H1 (cell line): Measurements from ENCODE around the gene SS18L1. TPM values are rescaled to one million over a fixed set of nuclear protein-coding genes. Genes with fewer than 3 reads are reported as not detected.

Experiments used
- CTCF ChIA-PET: fragments of 300-600 bp; sonication (Branson Sonifier 250); formaldehyde crosslinking; loops from one replicate; lab custom pipeline; 2021; ENCODE audit not compliant: partially characterized antibody; lab: Charles Lee
- POLR2A ChIA-PET: fragments of 300-600 bp; sonication (Branson Sonifier 250); formaldehyde crosslinking; loops from one replicate; lab custom pipeline; 2021; ENCODE audit warnings: inconsistent platforms; ENCODE audit not compliant: partially characterized antibody; lab: Charles Lee
- DNase-seq, 2 experiments: peaks; one replicate each; pipeline versions ENCODE4 v3.0.0 to v3.0.0-alpha.2; 2010 to 2022; ENCODE audit warnings: low spot score in 2 of 2, low read depth in 1 of 2, mixed read lengths in 1 of 2
- FAIRE-seq: peaks from 2 replicates; lab custom pipeline; 2011; peaks lifted over from hg19 to GRCh38; lab: Jason Lieb, UNC
- H2AFZ ChIP-seq: 2 replicates; pipeline ENCODE4 v1.8.1; 2012; ENCODE audit warnings: low read length, inconsistent platforms
- H2AK5ac ChIP-seq: 2 replicates; pipeline ENCODE4 v1.6.1; 2013; ENCODE audit warnings: low read depth, low read length
- H2BK120ac ChIP-seq: replicated peaks from 2 replicates; pipeline ENCODE3; 2013; ENCODE audit warnings: low read depth, low read length, inconsistent platforms
- H2BK12ac ChIP-seq: 2 replicates; pipeline ENCODE4 v1.6.1; 2013; ENCODE audit warnings: low read depth, low read length
- H2BK15ac ChIP-seq: 2 replicates; pipeline ENCODE4 v1.6.1; 2013; ENCODE audit warnings: low read length
- H2BK20ac ChIP-seq: 2 replicates; pipeline ENCODE4 v1.6.1; 2013; ENCODE audit warnings: low read length
- H2BK5ac ChIP-seq: 2 replicates; pipeline ENCODE4 v1.6.1; 2013; ENCODE audit warnings: low read depth, low read length
- H3K14ac ChIP-seq: 2 replicates; pipeline ENCODE4 v1.6.1; 2013; ENCODE audit warnings: inconsistent platforms; ENCODE audit not compliant: insufficient read length
- H3K18ac ChIP-seq: 2 replicates; pipeline ENCODE4 v1.6.1; 2013; ENCODE audit warnings: low read length; ENCODE audit errors: extremely low read depth
- H3K23ac ChIP-seq: 2 replicates; pipeline ENCODE4 v1.6.1; 2013; ENCODE audit warnings: inconsistent platforms; ENCODE audit not compliant: insufficient read length
- H3K23me2 ChIP-seq: 2 replicates; pipeline ENCODE4 v1.6.1; 2013; ENCODE audit warnings: low read depth, low read length
- H3K27ac ChIP-seq: 2 replicates; pipeline ENCODE4 v1.6.1; 2011; ENCODE audit warnings: low read depth, low read length, inconsistent platforms
- H3K27me3 ChIP-seq, 4 experiments: replicated peaks in 1 of 4; 1 replicate in 1 of 4; 2 replicates in 3 of 4; pipeline versions ENCODE4 v1.6.1 to v1.8.1; 2011 to 2013; ENCODE audit warnings: low read length in 3 of 4, mild to moderate bottlenecking in 3 of 4, inconsistent platforms in 2 of 4, mixed read lengths in 2 of 4, moderate library complexity in 1 of 4; ENCODE audit not compliant: control insufficient read depth in 3 of 4, insufficient read depth in 3 of 4; ENCODE audit errors: extremely low read depth in 1 of 4
- H3K36me3 ChIP-seq, 4 experiments: 2 replicates each; pipeline versions ENCODE4 v1.6.1 to v1.8.1; 2011 to 2013; ENCODE audit warnings: mild to moderate bottlenecking in 4 of 4, low read length in 3 of 4, moderate library complexity in 2 of 4, control low read depth in 1 of 4, inconsistent platforms in 1 of 4; ENCODE audit not compliant: insufficient read depth in 4 of 4, control insufficient read depth in 2 of 4
- H3K4ac ChIP-seq: replicated peaks from 2 replicates; pipeline ENCODE3; 2013; ENCODE audit warnings: low read length, low read depth, mixed read lengths, inconsistent platforms; ENCODE audit not compliant: insufficient read length
- H3K4me1 ChIP-seq, 4 experiments: replicated peaks in 1 of 4; 1 replicate in 1 of 4; 2 replicates in 3 of 4; pipeline versions ENCODE4 v1.6.1 to v1.8.1; 2011 to 2013; ENCODE audit warnings: low read length in 3 of 4, inconsistent platforms in 2 of 4, mixed read lengths in 1 of 4; ENCODE audit not compliant: insufficient read depth in 4 of 4, control insufficient read depth in 3 of 4
- H3K4me2 ChIP-seq, 2 experiments: 2 replicates each; pipeline versions ENCODE4 v1.6.1 to v1.8.1; 2011 to 2013; ENCODE audit warnings: low read depth in 2 of 2, low read length in 2 of 2, control low read depth in 1 of 2, inconsistent platforms in 1 of 2, mild to moderate bottlenecking in 1 of 2; ENCODE audit not compliant: insufficient read depth in 1 of 2
- H3K4me3 ChIP-seq, 4 experiments: fragments of 200-600, 300-600 bp in 1 of 4; sonication (generic), shearing (Covaris generic), sonication (Bioruptor Twin) in 1 of 4; 2 replicates each; pipeline versions ENCODE4 v1.5.1 to v1.8.1; 2011 to 2016; ENCODE audit warnings: low read length in 4 of 4, low read depth in 3 of 4, control low read depth in 2 of 4, inconsistent platforms in 2 of 4, mild to moderate bottlenecking in 2 of 4, mixed read lengths in 1 of 4, moderate library complexity in 1 of 4; ENCODE audit not compliant: insufficient read depth in 2 of 4; ENCODE audit errors: extremely low read depth in 1 of 4
- H3K56ac ChIP-seq: replicated peaks from 2 replicates; pipeline ENCODE3; 2013; ENCODE audit warnings: low read depth, mild to moderate bottlenecking, mixed read lengths, low read length, inconsistent platforms; ENCODE audit not compliant: insufficient read length
- H3K79me1 ChIP-seq: 2 replicates; pipeline ENCODE4 v1.6.1; 2013; ENCODE audit warnings: low read depth, low read length, control low read depth
- H3K79me2 ChIP-seq, 2 experiments: 2 replicates each; pipeline versions ENCODE4 v1.6.1 to v1.8.1; 2012 to 2013; ENCODE audit warnings: low read length in 2 of 2, mild to moderate bottlenecking in 2 of 2, inconsistent platforms in 1 of 2; ENCODE audit not compliant: insufficient read depth in 2 of 2, control insufficient read depth in 1 of 2
- H3K9ac ChIP-seq, 4 experiments: replicated peaks in 1 of 4; 1 replicate in 1 of 4; 2 replicates in 3 of 4; pipeline versions ENCODE4 v1.6.1 to v1.8.1; 2011 to 2013; ENCODE audit warnings: low read depth in 3 of 4, low read length in 3 of 4, control low read depth in 2 of 4, mild to moderate bottlenecking in 2 of 4, moderate library complexity in 2 of 4, inconsistent platforms in 1 of 4; ENCODE audit errors: extremely low read depth in 1 of 4
- H3K9me3 ChIP-seq, 2 experiments: 2 replicates each; pipeline versions ENCODE4 v1.6.1 to v1.8.1; 2012 to 2013; ENCODE audit warnings: mild to moderate bottlenecking in 2 of 2, moderate library complexity in 2 of 2, control low read depth in 1 of 2, inconsistent platforms in 1 of 2, low read depth in 1 of 2, low read length in 1 of 2, mixed read lengths in 1 of 2; ENCODE audit not compliant: insufficient read depth in 2 of 2
- H4K20me1 ChIP-seq, 2 experiments: replicated peaks in 1 of 2; 2 replicates each; pipeline versions ENCODE3 to v1.8.1; 2011 to 2013; ENCODE audit warnings: inconsistent platforms in 2 of 2, low read length in 2 of 2, mild to moderate bottlenecking in 1 of 2; ENCODE audit not compliant: insufficient read depth in 2 of 2, control insufficient read depth in 1 of 2
- H4K5ac ChIP-seq: 2 replicates; pipeline ENCODE4 v1.6.1; 2013; ENCODE audit warnings: low read length, low read depth, mixed read lengths, inconsistent platforms; ENCODE audit not compliant: insufficient read length
- H4K8ac ChIP-seq: 2 replicates; pipeline ENCODE4 v1.8.0; 2013; ENCODE audit warnings: mild to moderate bottlenecking, moderate library complexity, low read length, inconsistent platforms; ENCODE audit not compliant: insufficient read depth; ENCODE audit errors: extremely low read depth
- H4K91ac ChIP-seq: replicated peaks from 2 replicates; pipeline ENCODE3; 2013; ENCODE audit warnings: low read length, mixed read lengths, inconsistent platforms; ENCODE audit not compliant: insufficient read length
- CBX5 ChIP-seq: fragments of 300-800, 300-1000 bp; sonication (generic); IDR thresholded peaks from 2 replicates; pipeline ENCODE4 v1.7.1; 2016; ENCODE audit warnings: antibody characterized with exemption, low read length, low read depth
- KDM1A ChIP-seq: fragments of 200-600, 300-600 bp; sonication (generic); IDR thresholded peaks from 2 replicates; pipeline ENCODE4 v1.7.1; 2016; ENCODE audit warnings: mild to moderate bottlenecking, low read length, borderline replicate concordance
- RFX5 ChIP-seq: IDR thresholded peaks from 2 replicates; pipeline ENCODE4 v1.6.1; 2011; ENCODE audit warnings: low read depth, low read length, improper control_type of control experiment, borderline replicate concordance
- TAF1 ChIP-seq: IDR thresholded peaks from 2 replicates; pipeline ENCODE4 v1.6.1; 2011; ENCODE audit warnings: mild to moderate bottlenecking, low read depth, low read length
- WGBS, 2 experiments: shearing (Covaris generic) in 1 of 2; methylation state at CpG; one replicate each; pipeline versions ENCODE4 v1.1.6 to v1.1.7; 2013 to 2015; ENCODE audit warnings: low lambda C conversion rate in 2 of 2, mixed read lengths in 2 of 2, inconsistent platforms in 1 of 2, low coverage in 1 of 2, missing lambda C conversion rate in 1 of 2; ENCODE audit not compliant: insufficient replicate concordance in 2 of 2, insufficient coverage in 1 of 2, insufficient read length in 1 of 2; ENCODE audit errors: extremely low coverage in 1 of 2, missing lambda C conversion rate in 1 of 2; 5-methylcytosine and 5-hydroxymethylcytosine counted together
- polyA plus RNA-seq, 7 experiments: library from polyadenylated mRNA; depleted of rRNA in 3 of 7; stranded (reverse) in 5 of 7; unstranded in 2 of 7; fragments of >200 nt in 5 of 7; fragments of 200-250 nt in 2 of 7; gene quantifications; 1 replicate in 5 of 7; 2 replicates in 1 of 7; 4 replicates in 1 of 7; pipeline versions ENCODE4 v1.2.1 to v1.2.3, GENCODE V29; 2011 to 2013; ENCODE audit warnings: missing spikeins in 2 of 7, mixed read lengths in 2 of 7
- total RNA-seq: library from RNA; stranded (reverse); fragmentation: NEBNext Ultra II Directional; extraction: Animal tissue kit (Norgen Biotek cat#: 25700); gene quantifications from 2 replicates; pipeline ENCODE4 v1.2.1, GENCODE V29; 2021
- TF ChIP-seq, protein P1 (sequence below): IDR thresholded peaks from 2 replicates; pipeline ENCODE4 v1.6.1; 2012; ENCODE audit warnings: inconsistent platforms

Gene SS18L1
- total and polyA plus RNA-seq, 2 of the 8 experiments (the other 6 are each of a cell fraction or from before 2014, with no cell fraction given) = 28.4 to 29.7 TPM

DNA sequence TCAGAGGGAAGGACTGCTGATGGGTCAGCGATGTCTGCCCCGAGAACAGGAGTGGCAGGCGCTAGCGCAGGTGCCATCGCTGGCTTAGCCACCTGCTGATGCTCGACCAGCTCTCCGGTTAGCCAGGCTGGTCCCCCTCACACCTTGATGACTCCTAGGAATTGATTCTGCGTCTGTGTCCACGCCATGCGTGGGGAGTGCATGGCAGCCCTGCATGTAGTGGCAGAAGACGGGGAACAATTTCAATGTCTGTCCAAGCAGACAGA, 6.7 kb downstream of the SS18L1 start:
- Histone ChIP-seq H3K9me3 (no peaks in the 10 kb centered on the region; a peak in 1 of 4 replicates), H4K8ac (no peak overlapping the region), H2AK5ac (no peak overlapping the region; the same call in none of the 2 replicates), H3K4me3 (no peak overlapping the region), H4K5ac (no peak overlapping the region), H3K79me1 (peaks cover 57% of the 10 kb centered on the region), H4K91ac (no peak overlapping the region), H2BK120ac (no peak overlapping the region), H3K27me3 (no peaks in the 10 kb centered on the region), H3K23ac (no peak overlapping the region), H3K18ac (no peak overlapping the region), H3K4ac (no peak overlapping the region), H2BK20ac (no peak overlapping the region), H3K23me2 (no peaks in the 10 kb centered on the region), H2BK15ac (no peak overlapping the region), H3K79me2 (peaks cover 53 to 99% of the 10 kb centered on the region in 2 experiments), H3K9ac (no peak overlapping the region), H3K14ac (no peak overlapping the region), H3K36me3 (peaks cover 0 to 11% (median 8%) of the 10 kb centered on the region in 4 experiments; a peak in 6 of 8 replicates), H3K4me2 (no peak overlapping the region; a peak in 1 of 4 replicates), H2BK12ac (no peak overlapping the region), H3K27ac (no peak overlapping the region), H2AFZ (no peak overlapping the region), H3K4me1 (peaks cover 0 to 15% (median 9%) of the 10 kb centered on the region in 4 experiments; a peak in 6 of 7 replicates), H3K56ac (no peak overlapping the region), H4K20me1 (peaks cover 48 to 61% of the 10 kb centered on the region in 2 experiments), H2BK5ac (peak overlapping the region; percentile 49; the same call in 1 of the 2 replicates)
- ChIA-PET CTCF (interaction anchor here (0.7 to 1.1 kb wide), 2 partner anchors 15 to 295 kb away, joined by 3 to 4 read pairs; no protein-coding TSS in a partner anchor), POLR2A (interaction anchor here (0.6 to 1.6 kb wide), 3 partner anchors 15 to 84 kb away, joined by 4 to 5 read pairs (median 4); no protein-coding TSS in a partner anchor)
- FAIRE-seq (no peak), DNase-seq (no peak)
- WGBS, 2 experiments = 90% methylated on average over 11 of the region's 11 CpGs; no CpG with 5 or more reads in 1 of the 2 experiments
- no peak for TF ChIP-seq RFX5
- TF ChIP-seq TAF1 = no peak
- TF ChIP-seq CBX5 = no peak
- TF ChIP-seq, protein P1, sequence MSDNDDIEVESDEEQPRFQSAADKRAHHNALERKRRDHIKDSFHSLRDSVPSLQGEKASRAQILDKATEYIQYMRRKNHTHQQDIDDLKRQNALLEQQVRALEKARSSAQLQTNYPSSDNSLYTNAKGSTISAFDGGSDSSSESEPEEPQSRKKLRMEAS = no peak
- no peak for TF ChIP-seq KDM1A
- TF ChIP-seq, all 59 proteins: peak for 0
